Ovary (tissue), 9 donors: ENCODE measurements around the gene SLC13A2. TPM values are rescaled to one million over a fixed set of nuclear protein-coding genes. Genes with fewer than 3 reads are reported as not detected.

Experiments used
- DNase-seq, 5 donors: peaks; one replicate each; pipeline ENCODE4 v3.0.0-alpha.2; 2019 to 2020
- H3K27ac ChIP-seq, 2 donors: fragments of 200-600 bp; one replicate each; pipeline versions ENCODE4 v1.5.1 to v1.8.0; 2019 to 2022
- H3K27me3 ChIP-seq: fragments of 200-600 bp; one replicate; pipeline ENCODE4 v1.8.0; 2022
- H3K36me3 ChIP-seq: fragments of 200-600 bp; sonication (generic); one replicate; pipeline ENCODE4 v1.5.1; 2019
- H3K4me1 ChIP-seq: one replicate; pipeline ENCODE4 v1.8.1; 2013; ENCODE audit warnings: mild to moderate bottlenecking, moderate library complexity; ENCODE audit not compliant: insufficient read depth
- H3K4me3 ChIP-seq: fragments of 200-600 bp; sonication (generic); one replicate; pipeline ENCODE4 v1.5.1; 2017
- H3K9me3 ChIP-seq, 2 donors: fragments of 200-600 bp in 1 of 2; sonication (generic) in 1 of 2; one replicate each; pipeline versions ENCODE4 v1.5.1 to v1.8.1; 2013 to 2019; ENCODE audit warnings: mild to moderate bottlenecking in 1 of 2, moderate library complexity in 1 of 2
- CTCF ChIP-seq, 3 donors: fragments of 450-650 bp in 2 of 3; fragments of 200-600 bp in 1 of 3; IDR thresholded peaks; one replicate each; pipeline versions ENCODE4 v1.5.1 to v1.8.0; 2016 to 2022; ENCODE audit warnings: antibody characterized with exemption in 3 of 3, mild to moderate bottlenecking in 1 of 3
- EP300 ChIP-seq: sonication (generic); formaldehyde crosslinking; IDR thresholded peaks from one replicate; pipeline ENCODE4 v1.6.1; 2017; ENCODE audit warnings: antibody characterized with exemption
- POLR2A ChIP-seq: fragments of 450-650 bp; IDR thresholded peaks from one replicate; pipeline ENCODE4 v1.6.1; 2017; ENCODE audit warnings: antibody characterized with exemption, mild to moderate bottlenecking, moderate library complexity
- whole genome bisulfite sequencing, 3 donors: extraction: QIAGEN DNeasy Blood & Tissue Kit in 1 of 3; methylation state at CpG; one replicate each; pipeline versions ENCODE4 v1.1.5 to v1.1.7; 2013 to 2017; 5-methylcytosine and 5-hydroxymethylcytosine counted together
- intact Hi-C, 4 donors: fragments of 100-400 bp; cut with DNase I; formaldehyde crosslinking; loops; one replicate each; pipeline versions ENCODE4 v1.11.0 to v1.15.1; 2022 to 2023
- polyA plus RNA-seq, 2 donors: library from polyadenylated mRNA; stranded (reverse); fragments of 200-250 nt in 1 of 2; fragments of 350-450 nt in 1 of 2; fragmentation: Illumina TruSeq in 1 of 2; extraction: RNeasy Lipid Tissue Mini Kit (QIAGEN cat#74804) in 1 of 2; gene quantifications; one replicate each; pipeline ENCODE4 v1.2.3, GENCODE V29; 2013 to 2014
- total RNA-seq, 7 donors: library from RNA; depleted of rRNA in 2 of 7; stranded (reverse); fragments of >200 nt in 2 of 7; fragmentation: NEBNext Ultra II Directional in 3 of 7; extraction: Animal tissue kit (Norgen Biotek cat#: 25700) in 3 of 7; gene quantifications; one replicate each; pipeline versions ENCODE4 v1.1.0 to v1.2.4, GENCODE V29; 2016 to 2023
- donor health status: DM: no; HTN: no; CAD: no; lungs with moderate emphysema.
- donor health status: DM: no; HTN: no; CAD: no.
- donor health status: Bipolar disorder and iron deficiency.
- donor health status: DM: yes; HTN: yes; CAD: no.
- donor health status: DM: no; HTN: no; CAD: no.
- donor health status: DM: yes; HTN: yes; CAD: no.

SLC13A2 gene
- total and polyA plus RNA-seq, 9 donors = 0.95 TPM; not detected in 8

- intact Hi-C loops = no loop called here
Measured at GRCh38 chr17:28544402-28545140, 71.1 kb downstream of the SLC13A2 start.

GRCh38 chr17:28545141-28545503, 71.7 kb downstream of the SLC13A2 start:
- H3K9me3 ChIP-seq = no peaks in the 10 kb centered on the region
- no peak overlapping the region for H3K4me3 ChIP-seq
- DNase-seq = no peak
- intact Hi-C loops = no loop called here
- WGBS, 3 donors = 72 to 87% (median 83%) methylated on average over 2 of the region's 2 CpGs
- TF ChIP-seq CTCF (IDR thresholded peaks at IDR 0.05) (no peak), POLR2A (no peak), EP300 (no peak)
- H3K36me3 ChIP-seq = no peaks in the 10 kb centered on the region
- no peak overlapping the region for H3K27ac ChIP-seq
- H3K27me3 ChIP-seq = no peaks in the 10 kb centered on the region
- no peaks in the 10 kb centered on the region for H3K4me1 ChIP-seq

More at GRCh38 chr17:28544402-28545140, 71.1 kb downstream of the SLC13A2 start:
- DNase-seq = no peak
- Histone ChIP-seq H3K4me3 (no peak overlapping the region), H3K36me3 (no peaks in the 10 kb centered on the region), H3K4me1 (no peaks in the 10 kb centered on the region), H3K27me3 (no peaks in the 10 kb centered on the region), H3K9me3 (no peaks in the 10 kb centered on the region), H3K27ac (no peak overlapping the region)
- TF ChIP-seq CTCF (IDR thresholded peaks at IDR 0.05) (no peak), EP300 (no peak), POLR2A (no peak)
- 84 to 85% (median 85%) methylated on average over 4 of the region's 4 CpGs for WGBS, 3 donors

GRCh38 chr17:28545787-28546415, 72.5 kb downstream of the SLC13A2 start:
- TF ChIP-seq POLR2A = no peak
- TF ChIP-seq EP300 = no peak
- no peak for TF ChIP-seq CTCF (IDR thresholded peaks at IDR 0.05)
- Histone ChIP-seq H3K4me3 (no peak overlapping the region), H3K27me3 (no peaks in the 10 kb centered on the region), H3K9me3 (no peaks in the 10 kb centered on the region), H3K27ac (no peak overlapping the region), H3K36me3 (no peaks in the 10 kb centered on the region), H3K4me1 (no peaks in the 10 kb centered on the region)
- whole genome bisulfite sequencing, 3 donors = 63 to 67% (median 67%) methylated on average over 6 of the region's 6 CpGs
- no peak for DNase-seq
- intact Hi-C loops = no loop called here

GRCh38 chr17:28547096-28547622, 73.7 kb downstream of the SLC13A2 start:
- WGBS, 3 donors = 85 to 94% (median 89%) methylated on average over 14 of the region's 14 CpGs
- H3K27me3 ChIP-seq = no peaks in the 10 kb centered on the region
- intact Hi-C loops = no loop called here
- no peak overlapping the region for H3K27ac ChIP-seq
- DNase-seq = no peak
- TF ChIP-seq EP300 = no peak
- no peak for TF ChIP-seq CTCF (IDR thresholded peaks at IDR 0.05)
- TF ChIP-seq POLR2A = no peak
- no peaks in the 10 kb centered on the region for H3K36me3 ChIP-seq
- no peak overlapping the region for H3K4me3 ChIP-seq
- no peaks in the 10 kb centered on the region for H3K9me3 ChIP-seq
- peaks cover 6% of the 10 kb centered on the region for H3K4me1 ChIP-seq

Other genes with a start within 250 kb of the SLC13A2 start
- 10 to 100 TPM; 18.7 to 74.4 (median 26.0) TPM for gene TMEM97, start 154.4 kb upstream of the SLC13A2 start, total RNA-seq
- gene TMEM97, start 154.4 kb upstream of the SLC13A2 start, polyA plus RNA-seq = 10 to 100 TPM; 20.3 to 93.0 TPM
- gene IFT20, start 138.2 kb upstream of the SLC13A2 start, total RNA-seq = 10 to 100 TPM; 20.2 to 49.2 (median 24.3) TPM
- 10 to 100 TPM; 39.4 to 44.3 TPM for gene IFT20, start 138.2 kb upstream of the SLC13A2 start, polyA plus RNA-seq
- 10 to 100 TPM; 13.5 to 36.3 (median 31.5) TPM for gene TNFAIP1, start 137.9 kb upstream of the SLC13A2 start, total RNA-seq
- gene TNFAIP1, start 137.9 kb upstream of the SLC13A2 start, polyA plus RNA-seq = 10 to 100 TPM; 13.4 to 37.9 TPM
- 10 to 100 TPM; 37.4 to 82.6 (median 59.6) TPM for gene POLDIP2, start 116.1 kb upstream of the SLC13A2 start, total RNA-seq
- gene POLDIP2, start 116.1 kb upstream of the SLC13A2 start, polyA plus RNA-seq = 100 to 1,000 TPM in 1 of 2 donors, 10 to 100 TPM in 1; 43.4 to 110 TPM
- gene SEBOX, start 108.4 kb upstream of the SLC13A2 start, total RNA-seq = not detected
- gene SEBOX, start 108.4 kb upstream of the SLC13A2 start, polyA plus RNA-seq = not detected
- gene VTN, start 103.3 kb upstream of the SLC13A2 start, total RNA-seq = 1 to 10 TPM in 5 of 7 donors, under 1 TPM in 1, not detected in 1; 0.25 to 5.9 (median 4.1) TPM
- 10 to 100 TPM in 1 of 2 donors, 1 to 10 TPM in 1; 1.5 to 20.5 TPM for gene VTN, start 103.3 kb upstream of the SLC13A2 start, polyA plus RNA-seq
- 10 to 100 TPM in 6 of 7 donors, 1 to 10 TPM in 1; 7.4 to 21.5 (median 16.5) TPM for gene SARM1, start 102.0 kb upstream of the SLC13A2 start, total RNA-seq
- gene SARM1, start 102.0 kb upstream of the SLC13A2 start, polyA plus RNA-seq = 10 to 100 TPM in 1 of 2 donors, 1 to 10 TPM in 1; 9.0 to 12.4 TPM
- 10 to 100 TPM in 5 of 7 donors, 1 to 10 TPM in 2; 5.0 to 13.6 (median 12.2) TPM for gene SLC46A1, start 67.4 kb upstream of the SLC13A2 start, total RNA-seq
- 10 to 100 TPM in 1 of 2 donors, 1 to 10 TPM in 1; 4.0 to 32.2 TPM for gene SLC46A1, start 67.4 kb upstream of the SLC13A2 start, polyA plus RNA-seq
- not detected for gene FOXN1, start 32.7 kb downstream of the SLC13A2 start, total RNA-seq
- not detected for gene FOXN1, start 32.7 kb downstream of the SLC13A2 start, polyA plus RNA-seq
- 10 to 100 TPM; 14.4 to 27.3 (median 19.5) TPM for gene UNC119, start 79.0 kb downstream of the SLC13A2 start, total RNA-seq
- 10 to 100 TPM; 18.6 to 19.3 TPM for gene UNC119, start 79.0 kb downstream of the SLC13A2 start, polyA plus RNA-seq
- gene PIGS, start 97.9 kb downstream of the SLC13A2 start, total RNA-seq = 10 to 100 TPM; 16.1 to 42.2 (median 33.5) TPM
- gene PIGS, start 97.9 kb downstream of the SLC13A2 start, polyA plus RNA-seq = 10 to 100 TPM; 26.6 to 64.8 TPM
- gene ALDOC, start 103.3 kb downstream of the SLC13A2 start, total RNA-seq = 10 to 100 TPM; 17.1 to 71.5 (median 28.4) TPM
- gene ALDOC, start 103.3 kb downstream of the SLC13A2 start, polyA plus RNA-seq = 10 to 100 TPM; 25.4 to 39.1 TPM
- gene SPAG5, start 125.4 kb downstream of the SLC13A2 start, total RNA-seq = 1 to 10 TPM; 2.1 to 5.0 (median 3.3) TPM
- gene SPAG5, start 125.4 kb downstream of the SLC13A2 start, polyA plus RNA-seq = 1 to 10 TPM; 2.9 to 3.8 TPM
- gene RSKR, start 140.5 kb downstream of the SLC13A2 start, total RNA-seq = 10 to 100 TPM in 3 of 7 donors, 1 to 10 TPM in 4; 3.6 to 16.2 (median 7.9) TPM
- 1 to 10 TPM; 4.1 to 8.7 TPM for gene RSKR, start 140.5 kb downstream of the SLC13A2 start, polyA plus RNA-seq
- 100 to 1,000 TPM in 3 of 7 donors, 10 to 100 TPM in 4; 57.2 to 148 (median 93.2) TPM for gene BLTP2, start 171.5 kb downstream of the SLC13A2 start, total RNA-seq
- gene BLTP2, start 171.5 kb downstream of the SLC13A2 start, polyA plus RNA-seq = 100 to 1,000 TPM in 1 of 2 donors, 10 to 100 TPM in 1; 24.9 to 100 TPM
- 10 to 100 TPM; 33.9 to 53.1 (median 46.7) TPM for gene SDF2, start 188.3 kb downstream of the SLC13A2 start, total RNA-seq
- 100 to 1,000 TPM in 1 of 2 donors, 10 to 100 TPM in 1; 62.7 to 118 TPM for gene SDF2, start 188.3 kb downstream of the SLC13A2 start, polyA plus RNA-seq
- gene SUPT6H, start 188.6 kb downstream of the SLC13A2 start, total RNA-seq = 10 to 100 TPM; 42.3 to 83.8 (median 67.2) TPM
- 10 to 100 TPM; 34.8 to 80.1 TPM for gene SUPT6H, start 188.6 kb downstream of the SLC13A2 start, polyA plus RNA-seq
- 1 to 10 TPM; 4.0 to 6.7 (median 5.0) TPM for gene PROCA1, start 238.2 kb downstream of the SLC13A2 start, total RNA-seq
- 1 to 10 TPM; 2.7 to 6.5 TPM for gene PROCA1, start 238.2 kb downstream of the SLC13A2 start, polyA plus RNA-seq
- gene RAB34, start 244.2 kb downstream of the SLC13A2 start, total RNA-seq = 100 to 1,000 TPM; 149 to 222 (median 169) TPM
- gene RAB34, start 244.2 kb downstream of the SLC13A2 start, polyA plus RNA-seq = 100 to 1,000 TPM; 196 to 208 TPM
- 1,000 to 10,000 TPM; 1,369 to 3,979 (median 2,659) TPM for gene RPL23A, start 246.3 kb downstream of the SLC13A2 start, total RNA-seq
- gene RPL23A, start 246.3 kb downstream of the SLC13A2 start, polyA plus RNA-seq = 1,000 to 10,000 TPM; 2,997 to 3,153 TPM